Liver (tissue), 9 donors: ENCODE results near the gene IGF1R. TPM values are rescaled to one million over a fixed set of nuclear protein-coding genes. Genes with fewer than 3 reads are reported as not detected.

ENCODE experiments used
- DNase-seq: peaks from one replicate; pipeline ENCODE4 v3.0.0-alpha.2; 2017; ENCODE audit warnings: low spot score
- H3K27ac ChIP-seq, 2 donors: one replicate each; pipeline ENCODE4 v1.7.0; 2013; ENCODE audit warnings: inconsistent platforms in 2 of 2, low read length in 2 of 2, control low read depth in 1 of 2, low read depth in 1 of 2, mild to moderate bottlenecking in 1 of 2
- H3K27me3 ChIP-seq, 4 donors: one replicate each; pipeline versions ENCODE4 v1.6.1 to v1.7.0; 2013; ENCODE audit warnings: low read length in 3 of 4, inconsistent platforms in 1 of 4, mild to moderate bottlenecking in 1 of 4, moderate library complexity in 1 of 4; ENCODE audit not compliant: control insufficient read depth in 4 of 4, insufficient read depth in 4 of 4
- H3K36me3 ChIP-seq, 4 donors: one replicate each; pipeline versions ENCODE4 v1.6.1 to v1.7.0; 2013; ENCODE audit warnings: low read length in 3 of 4, mild to moderate bottlenecking in 3 of 4, low read depth in 1 of 4, moderate library complexity in 1 of 4; ENCODE audit not compliant: control insufficient read depth in 4 of 4, insufficient read depth in 3 of 4
- H3K4me1 ChIP-seq, 4 donors: one replicate each; pipeline versions ENCODE4 v1.6.1 to v1.7.0; 2013; ENCODE audit warnings: low read length in 3 of 4, mild to moderate bottlenecking in 3 of 4, moderate library complexity in 1 of 4; ENCODE audit not compliant: control insufficient read depth in 4 of 4, insufficient read depth in 4 of 4
- H3K4me3 ChIP-seq, 3 donors: one replicate each; pipeline versions ENCODE4 v1.6.1 to v1.7.0; 2013; ENCODE audit warnings: low read length in 3 of 3, control low read depth in 1 of 3, low read depth in 1 of 3, mild to moderate bottlenecking in 1 of 3
- H3K9ac ChIP-seq, 2 donors: one replicate each; pipeline ENCODE4 v1.7.0; 2013; ENCODE audit warnings: low read length in 2 of 2, mild to moderate bottlenecking in 2 of 2, moderate library complexity in 2 of 2, control low read depth in 1 of 2, low read depth in 1 of 2
- H3K9me3 ChIP-seq, 4 donors: one replicate each; pipeline versions ENCODE4 v1.6.1 to v1.7.0; 2013; ENCODE audit warnings: low read length in 3 of 4; ENCODE audit not compliant: control insufficient read depth in 4 of 4
- ATF3 ChIP-seq: IDR thresholded peaks from 2 replicates; pipeline ENCODE4 v1.6.1; 2016; ENCODE audit warnings: antibody characterized with exemption
- EGR1 ChIP-seq, 2 donors: IDR thresholded peaks; 2 replicates each; pipeline ENCODE4 v1.6.1; 2016 to 2018; ENCODE audit warnings: antibody characterized with exemption in 2 of 2, low read depth in 2 of 2
- GABPA ChIP-seq, 2 donors: IDR thresholded peaks in 1 of 2; conservative IDR thresholded peaks in 1 of 2; 2 replicates each; pipeline ENCODE4 v1.6.1; 2016; ENCODE audit warnings: antibody characterized with exemption in 2 of 2, mild to moderate bottlenecking in 1 of 2, moderate library complexity in 1 of 2
- HNF4A ChIP-seq, 2 donors: conservative IDR thresholded peaks; 2 replicates each; pipeline ENCODE4 v1.6.1; 2016; ENCODE audit warnings: antibody characterized with exemption in 2 of 2, mild to moderate bottlenecking in 2 of 2
- JUND ChIP-seq, 2 donors: IDR thresholded peaks; 2 replicates each; pipeline ENCODE4 v1.6.1; 2016; ENCODE audit warnings: antibody characterized with exemption in 2 of 2
- REST ChIP-seq: IDR thresholded peaks from 2 replicates; pipeline ENCODE4 v1.6.1; 2016; ENCODE audit warnings: antibody characterized with exemption, mild to moderate bottlenecking
- RXRA ChIP-seq, 2 donors: IDR thresholded peaks; 2 replicates each; pipeline ENCODE4 v1.6.1; 2017 to 2018; ENCODE audit warnings: antibody characterized with exemption in 2 of 2, mild to moderate bottlenecking in 1 of 2
- SP1 ChIP-seq: IDR thresholded peaks from 2 replicates; pipeline ENCODE4 v1.6.1; 2018; ENCODE audit warnings: antibody characterized with exemption, mild to moderate bottlenecking
- TAF1 ChIP-seq: conservative IDR thresholded peaks from 2 replicates; pipeline ENCODE4 v1.6.1; 2016; ENCODE audit warnings: antibody characterized with exemption, mild to moderate bottlenecking
- YY1 ChIP-seq: IDR thresholded peaks from 2 replicates; pipeline ENCODE4 v1.6.1; 2016; ENCODE audit warnings: antibody characterized with exemption, mild to moderate bottlenecking
- WGBS: extraction: QIAGEN DNeasy Blood & Tissue Kit; methylation state at CpG from one replicate; pipeline ENCODE4 v1.1.7; 2013; 5-methylcytosine and 5-hydroxymethylcytosine counted together
- polyA plus RNA-seq, 2 donors: library from polyadenylated mRNA; stranded (reverse) in 1 of 2; unstranded in 1 of 2; fragments of 200-250 nt in 1 of 2; fragments of >200 nt in 1 of 2; fragmentation: Nextera tagmentation in 1 of 2; extraction: Ambion mirVana in 1 of 2; gene quantifications; one replicate each; pipeline versions ENCODE4 v1.2.1 to v1.2.3, GENCODE V29; 2013 to 2015
- total RNA-seq, 2 donors: library from RNA; depleted of rRNA; stranded (reverse); fragments of >200 nt; gene quantifications; one replicate each; pipeline ENCODE4 v1.2.3, GENCODE V29; 2014
- donor health status: healthy.
- donor health status: healthy.
- donor health status: healthy.
- donor health status: healthy.
- donor health status: healthy.

The IGF1R gene
- total and polyA plus RNA-seq, 4 donors = 0.69 to 10.3 (median 3.2) TPM

DNA sequence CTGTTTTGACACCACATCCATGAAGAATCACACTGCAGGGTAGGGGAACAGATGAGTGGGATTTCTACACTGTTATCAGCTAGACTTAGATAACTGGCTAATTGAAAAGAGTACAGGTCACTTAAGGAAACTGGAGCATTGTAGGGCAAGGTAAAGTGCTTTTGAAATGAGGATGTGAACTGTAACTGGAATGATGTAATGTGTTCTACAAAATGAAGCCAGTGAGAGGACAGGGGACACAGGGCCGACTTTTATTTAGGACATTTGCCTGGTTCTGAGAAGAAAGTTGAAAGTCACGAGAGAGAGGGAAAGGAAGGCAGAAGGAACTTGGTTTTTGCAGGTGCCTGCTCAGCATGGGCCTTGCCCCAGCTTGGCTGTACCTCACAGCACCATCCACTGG lies 50.5 kb downstream of the IGF1R start:
- Histone ChIP-seq H3K4me3 (no peak overlapping the region), H3K27ac (no peak overlapping the region), H3K36me3 (no peaks in the 10 kb centered on the region), H3K4me1 (no peaks in the 10 kb centered on the region), H3K9me3 (no peaks in the 10 kb centered on the region), H3K9ac (no peak overlapping the region), H3K27me3 (peaks cover 0 to 3% (median 0%) of the 10 kb centered on the region in 4 donors)
- TF ChIP-seq JUND (IDR thresholded peaks at IDR 0.05) (no peak), HNF4A (conservative IDR thresholded peaks at IDR 0.05) (no peak), GABPA (IDR thresholded peaks at IDR 0.05 in 1 of 2, conservative IDR thresholded peaks at IDR 0.05 in 1 of 2) (no peak), REST (no peak), RXRA (IDR thresholded peaks at IDR 0.05) (no peak), ATF3 (no peak), SP1 (no peak), TAF1 (no peak)
- DNase-seq = no peak
- WGBS = 60% methylated on average over 2 of the region's 2 CpGs

DNA sequence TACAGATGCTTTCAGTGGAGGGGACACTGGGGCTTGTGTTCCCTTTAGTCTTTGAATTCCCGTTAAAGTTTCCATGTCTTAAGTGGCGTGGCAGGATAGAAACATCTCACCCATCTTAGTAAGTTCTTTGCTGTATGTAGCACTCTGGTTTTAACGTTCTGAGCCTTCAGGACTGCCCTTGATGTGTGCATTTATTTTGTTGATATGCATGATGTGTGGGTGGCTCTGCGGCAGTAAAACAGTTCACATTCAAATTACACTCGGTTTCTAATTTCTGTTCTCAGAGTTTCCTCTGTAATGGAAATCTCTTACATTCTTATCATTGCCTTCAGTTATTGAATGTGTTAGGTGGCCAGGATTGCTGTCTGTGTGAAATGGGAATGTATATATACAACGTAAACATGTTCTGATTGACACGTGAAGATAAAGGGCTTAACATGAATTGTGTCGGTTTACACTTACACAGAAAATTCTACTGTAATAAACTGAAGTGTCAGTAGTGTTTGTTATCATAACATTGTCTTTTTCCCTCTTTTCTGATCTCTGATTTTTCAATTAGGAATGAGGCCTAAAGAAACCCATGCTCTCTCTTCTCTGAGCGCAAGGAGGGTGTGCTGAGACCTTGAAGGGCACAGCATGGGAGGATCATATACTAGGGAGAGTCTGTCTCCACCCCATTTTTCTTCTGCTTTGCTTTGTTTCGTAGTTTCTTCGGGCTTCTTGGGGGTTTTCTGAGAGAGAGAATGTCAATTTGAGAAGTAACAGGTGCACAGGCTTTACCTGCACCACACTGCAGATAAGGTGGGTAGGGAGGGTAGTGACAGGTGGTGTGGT lies 51.5 kb downstream of the IGF1R start:
- Histone ChIP-seq H3K4me3 (no peak overlapping the region), H3K27ac (no peak overlapping the region), H3K9ac (no peak overlapping the region), H3K36me3 (no peaks in the 10 kb centered on the region), H3K27me3 (peaks cover 0 to 3% (median 0%) of the 10 kb centered on the region in 4 donors), H3K9me3 (no peaks in the 10 kb centered on the region), H3K4me1 (no peaks in the 10 kb centered on the region)
- WGBS = 69% methylated on average over 11 of the region's 11 CpGs
- DNase-seq = no peak
- no peak for TF ChIP-seq HNF4A (conservative IDR thresholded peaks at IDR 0.05)

DNA sequence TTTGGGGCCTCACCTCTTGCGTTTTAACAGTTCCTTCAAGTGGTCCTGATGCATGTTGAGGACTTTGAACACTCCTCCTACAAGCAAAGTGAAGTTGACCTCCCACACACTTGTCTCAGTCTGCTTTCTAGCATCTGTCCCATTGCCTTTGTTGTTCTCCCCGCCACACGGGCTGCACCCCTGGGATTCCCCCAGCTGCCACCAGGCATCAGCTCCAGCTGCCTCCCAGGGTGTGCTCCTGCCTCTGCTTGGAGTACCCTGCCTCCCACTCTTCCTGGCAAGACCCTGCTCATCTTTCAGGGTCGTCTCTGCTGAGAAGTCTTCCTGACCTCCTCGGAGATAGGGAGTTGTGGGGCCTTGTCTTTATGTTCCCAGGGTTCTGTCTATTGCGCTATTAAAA lies 52.2 kb downstream of the IGF1R start:
- no peak overlapping the region for H3K4me3 ChIP-seq
- no peaks in the 10 kb centered on the region for H3K4me1 ChIP-seq
- no peak for DNase-seq
- 77% methylated on average over 6 of the region's 6 CpGs for WGBS
- H3K36me3 ChIP-seq = no peaks in the 10 kb centered on the region
- H3K27me3 ChIP-seq = peaks cover 0 to 8% (median 0%) of the 10 kb centered on the region in 4 donors
- no peak overlapping the region for H3K9ac ChIP-seq
- no peak overlapping the region for H3K27ac ChIP-seq
- TF ChIP-seq YY1 (no peak), EGR1 (IDR thresholded peaks at IDR 0.05; ENCODE audit: low read depth in 2 of 2) (no peak), REST (no peak)
- no peaks in the 10 kb centered on the region for H3K9me3 ChIP-seq
